Neural progenitor cell (in vitro differentiated cells): ENCODE measurements around the gene IL5.

Source experiments
- EZH2 ChIP-seq: fragments of 200-600 bp; sonication (generic); IDR thresholded peaks from 2 replicates; pipeline ENCODE4 v1.6.1; 2017; ENCODE audit warnings: antibody characterized with exemption, mild to moderate bottlenecking, moderate library complexity
- TF ChIP-seq, protein P1 (sequence below): fragments of 200-600 bp; sonication (generic); IDR thresholded peaks from 2 replicates; pipeline ENCODE4 v1.5.1; 2017; ENCODE audit warnings: antibody characterized with exemption, mild to moderate bottlenecking

DNA sequence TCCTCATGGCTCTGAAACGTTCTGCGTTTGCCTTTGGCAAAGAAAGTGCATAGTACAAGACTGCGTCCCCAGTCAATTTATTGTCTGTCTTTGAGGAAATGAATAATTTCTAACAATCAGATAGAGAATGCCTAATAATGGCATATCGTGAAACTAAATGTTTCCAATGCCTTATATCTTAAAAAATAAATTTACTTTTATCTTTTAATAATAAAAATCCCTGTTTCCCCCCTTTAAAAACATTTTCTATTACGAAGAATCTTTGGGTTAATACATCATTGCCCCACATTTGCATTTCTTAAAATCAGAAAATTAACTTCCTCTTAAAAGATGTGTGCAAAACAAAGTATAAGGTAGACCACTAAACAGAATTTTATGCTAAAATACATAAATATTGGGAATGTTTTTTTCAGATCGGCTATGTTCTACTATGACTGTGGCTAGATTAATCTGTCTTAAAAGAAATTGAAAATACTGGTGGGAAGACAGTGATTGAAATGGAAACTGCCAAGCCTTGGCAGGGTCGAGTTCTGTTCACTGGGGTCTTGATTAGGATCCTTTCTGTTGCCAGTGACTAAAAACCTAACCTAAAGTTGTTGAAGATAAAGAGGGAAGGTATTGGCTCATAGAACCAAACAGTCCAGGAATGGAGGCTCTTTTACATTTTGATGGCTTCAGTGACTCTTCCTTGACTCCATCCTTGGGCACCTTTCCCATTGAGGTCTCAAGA lies at the start of gene IL5:
- no peak for TF ChIP-seq EZH2
- TF ChIP-seq, protein P1, sequence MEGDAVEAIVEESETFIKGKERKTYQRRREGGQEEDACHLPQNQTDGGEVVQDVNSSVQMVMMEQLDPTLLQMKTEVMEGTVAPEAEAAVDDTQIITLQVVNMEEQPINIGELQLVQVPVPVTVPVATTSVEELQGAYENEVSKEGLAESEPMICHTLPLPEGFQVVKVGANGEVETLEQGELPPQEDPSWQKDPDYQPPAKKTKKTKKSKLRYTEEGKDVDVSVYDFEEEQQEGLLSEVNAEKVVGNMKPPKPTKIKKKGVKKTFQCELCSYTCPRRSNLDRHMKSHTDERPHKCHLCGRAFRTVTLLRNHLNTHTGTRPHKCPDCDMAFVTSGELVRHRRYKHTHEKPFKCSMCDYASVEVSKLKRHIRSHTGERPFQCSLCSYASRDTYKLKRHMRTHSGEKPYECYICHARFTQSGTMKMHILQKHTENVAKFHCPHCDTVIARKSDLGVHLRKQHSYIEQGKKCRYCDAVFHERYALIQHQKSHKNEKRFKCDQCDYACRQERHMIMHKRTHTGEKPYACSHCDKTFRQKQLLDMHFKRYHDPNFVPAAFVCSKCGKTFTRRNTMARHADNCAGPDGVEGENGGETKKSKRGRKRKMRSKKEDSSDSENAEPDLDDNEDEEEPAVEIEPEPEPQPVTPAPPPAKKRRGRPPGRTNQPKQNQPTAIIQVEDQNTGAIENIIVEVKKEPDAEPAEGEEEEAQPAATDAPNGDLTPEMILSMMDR: no peak
